DMS 273 (cell line): ENCODE measurements around the gene IPO9.

Experiments used
- DNase-seq: peaks from one replicate; lab custom pipeline; 2025; ENCODE audit not compliant: unreplicated experiment; lab: John Stamatoyannopoulos, UW

The IPO9 gene

DNA sequence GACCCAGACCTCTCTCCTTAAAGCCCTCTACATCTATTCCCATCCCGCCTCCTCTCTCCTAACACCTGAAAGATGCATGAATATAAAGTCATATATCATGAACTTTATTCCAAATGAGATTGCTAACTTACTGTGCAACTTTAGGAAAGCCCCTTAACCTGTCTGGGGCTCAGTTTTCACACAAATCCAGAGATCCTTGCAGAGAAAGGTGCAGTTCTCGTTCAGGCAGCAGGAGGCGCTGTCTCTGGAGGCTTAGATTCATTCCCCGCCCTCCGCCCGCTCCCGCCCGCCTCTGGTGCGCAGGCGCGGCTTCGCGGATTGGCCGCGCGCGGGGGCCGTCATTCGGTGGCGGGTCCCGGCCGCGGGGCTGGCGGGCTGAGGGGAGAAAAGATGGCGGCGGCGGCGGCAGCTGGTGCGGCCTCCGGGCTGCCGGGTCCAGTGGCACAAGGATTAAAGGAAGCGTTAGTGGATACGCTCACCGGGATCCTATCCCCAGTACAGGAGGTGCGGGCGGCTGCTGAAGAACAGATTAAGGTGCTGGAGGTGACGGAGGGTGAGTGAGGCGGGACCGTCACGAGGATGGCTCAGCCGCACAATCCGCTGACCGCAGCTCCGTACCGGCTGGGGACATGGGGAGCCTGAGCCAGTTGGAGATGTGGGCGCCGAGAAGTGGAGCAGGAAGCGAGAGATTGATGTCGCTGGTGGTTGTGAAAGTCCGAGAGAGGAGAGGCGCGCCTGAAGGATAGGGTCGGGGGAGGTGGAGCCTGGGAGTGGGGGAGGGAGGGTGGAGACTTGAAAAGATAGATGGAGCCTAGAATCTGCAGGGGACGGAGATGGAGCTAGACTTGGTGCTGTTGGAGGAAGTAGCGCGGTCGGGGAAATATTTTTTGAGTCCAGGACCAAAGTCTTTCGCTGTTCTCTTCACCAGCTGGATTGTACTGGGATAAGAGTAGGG lies at the start of gene IPO9:
TSS of gene IPO9 (plus strand) at position 338 of the 955 bp plus-strand sequence. CDS start at position 391, 53 bp downstream.
- peak; percentile 99 for DNase-seq

DNA sequence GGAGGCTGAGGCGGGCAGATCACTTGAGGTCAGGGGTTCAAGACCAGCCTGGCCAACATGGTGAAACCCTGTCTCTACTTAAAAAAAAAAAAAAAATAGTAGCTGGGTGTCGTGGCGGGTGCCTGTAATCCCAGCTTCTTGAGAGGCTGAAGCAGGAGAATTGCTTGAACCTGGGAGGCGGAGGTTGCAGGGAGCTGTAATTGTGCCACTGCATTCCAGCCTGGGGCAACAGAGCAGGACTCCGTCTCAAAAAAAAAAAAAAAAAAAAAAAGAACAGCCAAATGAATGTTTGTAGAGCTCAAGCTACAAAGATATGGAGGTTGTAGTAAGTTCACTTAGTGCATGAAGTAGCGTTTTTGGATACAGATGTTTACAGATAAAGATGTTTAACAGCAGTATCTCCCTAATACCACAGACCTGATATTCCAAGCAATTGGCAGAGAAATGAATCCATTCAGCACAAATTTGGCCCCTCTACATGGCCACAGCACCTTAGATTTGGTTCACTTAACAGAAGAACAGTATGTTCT lies 49.5 kb upstream of the IPO9 start:
- no peak for DNase-seq

DNA sequence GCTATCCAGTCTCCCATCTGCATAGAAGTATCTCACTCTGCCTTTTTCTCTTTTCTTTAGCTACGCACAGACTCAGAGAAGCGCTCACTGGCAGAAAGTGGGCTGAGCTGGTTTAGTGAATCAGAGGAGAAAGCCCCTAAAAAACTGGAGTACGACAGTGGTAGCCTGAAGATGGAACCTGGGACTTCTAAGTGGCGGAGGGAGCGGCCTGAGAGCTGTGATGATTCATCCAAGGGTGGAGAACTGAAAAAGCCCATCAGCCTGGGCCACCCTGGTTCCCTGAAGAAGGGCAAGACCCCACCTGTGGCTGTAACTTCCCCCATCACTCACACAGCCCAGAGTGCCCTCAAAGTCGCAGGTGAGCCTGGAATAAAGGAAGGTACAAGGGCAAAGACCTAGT lies 48.0 kb upstream of the IPO9 start:
- no peak for DNase-seq

DNA sequence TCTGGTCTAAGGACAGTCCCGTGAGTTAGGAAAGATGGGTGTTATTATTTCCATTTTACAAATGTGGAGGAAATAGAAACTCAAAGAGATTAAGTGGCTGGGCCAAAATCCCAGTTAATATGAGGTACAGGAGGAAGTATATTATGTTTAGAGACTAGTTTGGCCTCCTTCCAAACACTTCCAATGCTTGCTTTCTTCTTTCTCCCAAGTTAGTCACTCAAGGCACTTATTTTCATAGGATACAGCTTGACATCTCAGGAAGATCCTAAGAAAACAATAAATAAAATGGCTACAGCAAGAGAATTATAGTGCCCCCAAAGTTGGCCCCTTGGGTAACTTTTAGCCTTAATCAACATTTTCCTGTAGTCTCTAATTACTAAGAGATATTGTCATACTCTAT lies 47.5 kb upstream of the IPO9 start:
- no peak for DNase-seq

DNA sequence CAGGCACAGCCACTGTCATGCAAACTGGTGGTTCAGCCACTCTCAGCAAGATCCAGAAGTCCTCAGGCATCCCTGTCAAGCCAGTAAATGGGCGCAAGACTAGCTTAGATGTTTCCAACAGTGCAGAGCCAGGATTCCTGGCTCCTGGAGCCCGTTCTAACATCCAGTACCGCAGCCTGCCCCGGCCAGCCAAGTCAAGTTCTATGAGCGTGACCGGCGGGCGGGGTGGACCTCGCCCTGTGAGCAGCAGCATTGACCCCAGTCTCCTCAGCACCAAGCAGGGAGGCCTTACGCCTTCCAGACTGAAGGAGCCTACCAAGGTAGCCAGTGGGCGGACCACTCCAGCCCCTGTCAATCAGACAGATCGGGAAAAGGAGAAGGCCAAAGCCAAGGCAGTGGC lies 46.6 kb upstream of the IPO9 start:
- no peak for DNase-seq

DNA sequence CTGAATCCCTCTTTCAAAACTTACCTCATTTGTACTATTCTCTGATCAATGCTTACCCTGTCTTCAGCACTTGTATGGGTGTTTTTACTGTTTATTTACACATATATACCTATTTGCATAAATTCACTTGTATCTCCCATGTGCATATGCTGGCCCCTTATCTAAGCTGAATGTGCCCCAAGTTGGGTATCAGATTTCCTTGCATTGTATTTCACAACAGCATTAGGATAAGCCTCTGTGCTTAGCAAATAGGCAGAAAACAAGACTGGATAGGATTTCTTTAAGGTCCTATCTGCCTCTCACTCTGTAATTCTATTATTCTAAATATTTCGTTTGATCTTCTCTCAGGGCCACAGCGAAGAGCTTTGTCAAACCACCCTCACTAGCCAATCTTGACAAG lies 45.9 kb upstream of the IPO9 start:
- DNase-seq = peak; percentile 25

DNA sequence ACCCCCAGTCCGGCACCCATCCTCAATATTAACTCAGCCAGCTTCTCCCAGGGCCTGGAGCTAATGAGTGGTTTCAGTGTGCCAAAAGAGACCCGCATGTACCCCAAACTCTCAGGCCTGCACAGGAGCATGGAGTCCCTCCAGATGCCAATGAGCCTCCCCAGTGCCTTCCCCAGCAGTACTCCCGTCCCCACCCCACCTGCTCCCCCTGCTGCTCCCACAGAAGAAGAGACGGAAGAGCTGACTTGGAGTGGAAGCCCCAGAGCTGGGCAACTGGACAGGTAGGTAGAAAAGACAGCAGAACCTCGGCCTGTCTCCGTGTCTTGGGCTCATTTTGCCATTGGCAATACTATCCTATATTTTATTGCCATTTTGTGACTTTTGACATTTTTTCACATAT lies 45.4 kb upstream of the IPO9 start:
- DNase-seq = peak; percentile 56

DNA sequence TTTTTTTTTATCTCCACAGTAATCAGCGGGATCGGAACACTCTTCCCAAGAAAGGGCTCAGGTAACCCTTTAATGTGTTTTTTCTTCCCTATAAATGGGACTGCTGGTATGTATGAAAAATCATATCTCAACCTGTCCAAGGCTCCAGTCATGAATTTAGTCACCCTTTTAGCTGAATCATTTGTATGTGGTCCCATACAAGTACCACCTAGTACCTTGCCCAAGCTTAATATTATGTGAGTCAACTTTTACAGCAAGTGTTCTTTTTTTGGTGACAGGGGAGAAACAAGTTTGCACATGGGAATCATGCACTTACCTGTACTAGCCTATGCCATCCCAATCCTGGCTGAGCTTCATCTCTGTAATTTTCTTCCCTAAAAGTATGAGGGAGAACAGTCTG lies 43.7 kb upstream of the IPO9 start:
- DNase-seq = no peak

DNA sequence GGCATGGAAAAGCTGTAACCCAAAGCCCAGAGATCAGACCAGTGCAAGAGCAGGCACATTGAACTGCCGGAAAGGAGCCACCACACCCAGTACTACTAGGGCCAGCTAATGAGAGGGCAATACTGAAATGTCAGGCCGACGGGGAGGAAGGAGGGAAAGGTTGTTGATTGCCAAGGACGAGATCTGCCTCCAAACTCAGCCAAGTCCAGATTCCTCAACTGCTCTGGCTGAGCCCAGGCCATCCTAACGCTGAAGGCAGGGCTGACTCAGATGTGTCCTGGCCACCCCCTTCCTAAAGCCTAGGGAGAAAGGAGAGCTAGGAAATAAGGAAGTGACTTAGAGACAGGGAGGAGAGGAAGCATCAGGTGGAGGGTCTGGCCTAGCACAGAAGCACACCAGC lies 42.1 kb upstream of the IPO9 start:
- DNase-seq = no peak

DNA sequence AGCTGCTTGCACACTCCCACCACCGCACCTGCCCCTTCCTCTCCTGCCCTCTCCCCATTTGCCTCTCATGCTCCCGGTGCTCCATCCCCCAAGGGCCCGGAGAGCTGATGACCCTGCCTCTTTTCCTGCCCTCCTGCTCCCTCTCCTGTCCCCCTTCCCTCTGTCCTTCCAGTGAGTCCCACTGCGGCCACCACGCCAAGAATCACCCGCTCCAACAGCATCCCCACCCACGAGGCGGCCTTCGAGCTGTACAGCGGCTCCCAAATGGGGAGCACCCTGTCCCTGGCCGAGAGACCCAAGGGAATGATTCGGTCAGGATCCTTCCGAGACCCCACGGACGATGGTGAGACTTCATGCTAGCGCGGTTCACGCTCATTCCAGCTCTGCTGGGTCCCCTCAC lies 40.7 kb upstream of the IPO9 start:
- no peak for DNase-seq

DNA sequence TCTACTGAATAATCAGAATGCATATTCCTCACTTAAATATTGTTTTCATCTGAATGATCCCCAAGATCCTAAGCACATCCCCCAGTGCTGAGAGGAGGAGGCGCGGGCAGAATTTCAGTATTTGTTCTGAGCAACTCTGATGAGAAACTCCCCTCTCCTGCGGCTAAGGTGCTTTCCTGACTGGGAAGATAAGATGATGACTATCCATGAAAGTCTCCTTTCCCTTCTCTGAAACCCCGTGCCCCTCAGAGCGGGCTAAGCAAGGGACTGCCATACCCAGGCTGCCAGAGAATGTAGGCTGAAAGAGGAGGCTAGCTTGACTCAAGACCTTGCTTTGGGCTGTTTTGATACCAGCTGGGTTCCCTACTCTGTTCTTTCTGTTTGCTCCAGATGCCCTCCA lies 39.7 kb upstream of the IPO9 start:
- DNase-seq = no peak

DNA sequence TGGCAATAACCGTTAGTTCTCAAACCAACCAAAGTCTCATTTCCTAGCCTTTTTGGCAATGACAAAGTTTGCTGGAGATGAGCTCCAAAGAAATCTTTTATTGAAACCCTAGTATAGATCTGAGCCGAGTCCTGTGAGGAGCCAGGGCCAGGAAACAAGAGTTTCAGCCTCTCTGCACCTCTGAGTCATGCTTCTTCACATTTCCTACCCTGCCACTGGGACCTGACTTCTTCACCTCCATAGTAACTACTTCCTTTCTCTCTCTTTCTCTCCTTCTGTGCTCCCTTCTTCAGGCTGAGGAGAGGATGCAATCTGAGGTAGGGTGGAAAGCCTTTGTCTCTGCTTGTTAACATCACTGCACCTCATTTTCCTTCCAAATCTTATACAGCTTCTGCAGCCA lies 38.7 kb upstream of the IPO9 start:
- DNase-seq = no peak

DNA sequence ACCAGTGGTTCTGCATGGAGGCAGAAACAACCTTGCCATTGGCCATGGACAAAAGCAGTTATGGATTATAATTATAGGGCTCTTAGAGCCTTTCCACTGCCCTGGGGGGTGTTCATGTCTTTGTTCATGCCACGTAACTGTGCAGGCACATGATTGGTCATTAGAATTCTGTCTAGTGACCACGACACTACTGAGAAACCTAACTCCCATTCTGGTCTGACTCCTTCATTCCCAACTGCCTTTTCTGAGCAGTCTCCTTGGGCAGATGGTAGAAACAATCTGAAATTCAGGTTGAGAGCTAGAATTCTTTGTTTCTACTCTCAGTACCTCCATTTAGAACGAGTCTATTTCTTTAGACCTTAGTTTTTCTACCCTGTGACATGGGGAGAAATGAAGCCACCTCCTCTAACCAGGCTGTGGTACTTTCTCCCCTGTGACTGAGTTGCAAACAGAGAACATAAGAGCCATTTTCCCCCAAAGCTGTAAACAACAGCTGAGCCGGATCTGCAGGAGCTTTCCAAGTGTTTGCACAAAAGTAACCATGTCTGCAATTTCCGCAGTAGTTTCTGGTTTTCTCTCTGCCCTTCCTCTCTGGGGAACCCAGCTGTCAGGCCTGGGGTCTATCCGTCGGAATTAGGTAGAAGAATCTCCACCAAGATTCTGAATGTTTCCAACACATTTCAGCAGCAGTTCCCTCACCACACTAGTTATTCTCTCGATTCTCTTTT lies 37.7 kb upstream of the IPO9 start:
- DNase-seq = peak; percentile 73

DNA sequence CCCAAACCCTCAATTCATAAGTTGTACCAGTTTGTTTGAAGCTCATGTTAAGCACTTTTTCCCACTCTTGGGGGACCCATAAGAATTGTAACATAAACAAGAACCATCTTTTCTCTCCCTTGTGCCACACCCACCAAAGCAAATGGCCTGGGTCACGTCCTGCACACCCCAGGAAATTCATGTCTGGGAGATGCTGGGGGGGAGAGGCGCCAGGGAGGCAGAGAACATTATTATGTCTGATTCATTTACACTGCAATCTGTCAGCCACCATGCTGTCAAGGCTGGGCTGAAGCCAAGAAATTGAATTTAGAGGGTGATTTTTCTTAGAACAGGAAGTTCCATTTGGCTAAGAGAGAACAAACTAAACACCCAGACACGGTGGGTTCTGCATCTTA lies 37.2 kb upstream of the IPO9 start:
- DNase-seq = peak; percentile 94

DNA sequence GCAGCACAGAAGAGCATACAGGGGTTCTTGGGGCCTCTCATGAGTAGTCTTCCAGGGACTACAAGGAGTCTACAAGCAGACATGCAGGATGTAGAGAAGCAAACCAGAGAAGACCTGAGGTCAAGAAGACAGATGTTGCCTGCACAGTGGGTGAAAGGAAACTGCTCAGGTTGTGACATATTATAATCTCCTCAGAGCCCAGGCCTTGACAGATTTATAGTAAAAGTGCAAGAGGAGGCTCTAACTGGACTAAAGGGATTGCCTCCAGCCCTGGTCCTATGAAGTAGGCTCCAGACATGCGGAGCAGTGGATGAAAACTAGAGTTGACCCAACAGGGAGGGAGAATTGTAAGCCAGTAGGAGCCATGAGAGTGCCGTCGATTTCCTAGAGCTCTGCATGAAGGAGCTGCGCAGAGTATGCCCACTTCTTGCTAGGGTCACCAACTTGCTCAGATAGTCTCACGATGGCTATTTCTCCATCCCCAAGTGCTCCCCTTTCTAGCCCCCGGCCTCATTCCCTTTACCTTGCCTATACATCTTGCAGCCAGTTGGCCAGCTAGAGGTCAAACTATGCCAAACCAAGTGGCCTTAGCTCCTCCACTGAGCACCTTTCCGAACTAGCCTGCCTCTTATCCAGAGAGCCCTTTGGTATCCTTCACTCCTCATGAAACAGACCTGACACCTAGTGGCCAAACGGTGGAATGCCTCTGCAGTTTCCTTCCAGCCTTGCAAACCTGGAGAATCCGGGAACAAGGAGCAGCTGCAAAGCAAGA lies 36.2 kb upstream of the IPO9 start:
- peak; percentile 94 for DNase-seq

DNA sequence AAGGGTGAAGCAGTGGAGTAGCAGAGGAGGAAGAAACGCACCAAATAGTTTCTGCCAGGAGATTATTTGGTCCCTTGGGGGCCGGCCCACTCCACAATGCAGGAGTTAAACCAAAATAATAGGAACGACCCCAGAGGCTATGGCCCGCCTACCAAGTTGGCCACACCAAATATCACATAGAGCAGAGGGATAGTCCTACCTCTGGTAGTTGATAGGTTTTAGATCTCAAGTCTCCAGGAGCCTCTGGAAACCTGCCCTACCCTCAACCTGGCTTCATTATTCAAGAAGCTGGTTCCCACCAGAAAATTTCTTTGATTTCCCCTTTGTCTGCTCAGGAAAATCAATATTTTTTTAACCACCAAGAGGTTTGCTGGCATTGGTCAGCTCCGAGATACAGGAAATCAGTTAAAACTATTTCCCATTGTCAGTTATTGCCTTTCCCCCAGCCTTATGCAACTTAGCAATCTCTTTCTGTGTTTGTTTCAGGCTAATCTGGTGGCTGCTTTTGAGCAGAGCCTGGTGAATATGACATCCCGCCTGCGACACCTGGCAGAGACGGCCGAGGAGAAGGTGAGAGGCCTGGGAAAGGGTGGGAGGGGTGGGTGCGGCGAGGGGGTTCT lies 35.5 kb upstream of the IPO9 start:
- no peak for DNase-seq

DNA sequence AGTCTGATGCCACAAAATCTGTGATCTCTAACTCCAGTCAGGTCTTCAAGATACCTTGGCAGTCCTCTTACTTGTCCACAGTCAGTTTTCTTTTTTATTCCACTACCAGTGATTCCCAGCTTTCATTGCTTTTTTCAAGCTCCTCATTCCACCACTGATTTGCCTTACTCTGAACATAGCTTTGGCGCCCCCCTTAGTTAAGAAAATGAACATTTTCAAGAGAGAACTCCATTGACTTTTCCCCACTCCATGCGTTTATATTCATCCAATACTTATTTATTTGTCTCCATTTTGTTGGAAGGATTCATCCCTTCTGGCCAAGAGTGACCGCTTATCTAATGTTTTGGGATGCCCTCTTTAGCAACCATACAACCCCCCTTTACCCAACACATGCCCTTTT lies 33.9 kb upstream of the IPO9 start:
- DNase-seq = peak; percentile 63

DNA sequence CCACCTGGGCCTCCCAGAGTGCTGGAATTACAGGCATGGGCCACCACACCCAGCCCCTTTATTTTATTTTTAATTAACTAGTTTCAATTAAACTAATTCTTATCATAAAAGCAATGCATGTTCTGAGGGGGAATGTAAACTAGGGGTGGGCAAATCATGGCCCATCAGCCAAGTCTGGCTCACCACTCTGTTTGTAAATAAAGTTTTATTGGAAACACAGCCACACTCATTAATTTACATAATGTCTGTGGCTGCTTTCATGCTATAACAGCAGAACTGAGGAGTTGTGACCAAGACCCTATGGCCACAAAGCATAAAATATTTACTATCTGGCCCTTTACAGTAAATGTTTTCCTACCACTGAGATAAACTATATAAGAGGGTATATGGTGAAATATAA lies 28.7 kb upstream of the IPO9 start:
- no peak for DNase-seq

DNA sequence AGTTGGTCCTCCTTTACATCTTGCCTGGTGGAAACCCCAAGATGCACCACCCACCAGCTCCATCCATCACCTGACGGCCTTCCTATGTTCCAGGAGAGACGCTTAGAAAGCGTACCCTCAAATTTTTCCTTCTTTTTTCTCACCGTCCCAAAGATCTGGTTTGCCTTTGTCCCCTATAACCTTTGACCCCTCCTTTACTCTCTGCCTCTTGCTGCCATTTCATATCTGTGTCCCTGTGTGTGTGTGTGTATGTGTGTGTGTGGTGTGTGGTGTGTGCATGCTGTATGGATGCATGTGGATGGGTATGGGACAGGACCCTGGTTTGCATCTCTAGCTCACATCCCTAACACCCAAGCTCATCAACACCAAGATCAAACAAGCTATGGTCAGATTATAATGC lies 22.2 kb upstream of the IPO9 start:
- no peak for DNase-seq

DNA sequence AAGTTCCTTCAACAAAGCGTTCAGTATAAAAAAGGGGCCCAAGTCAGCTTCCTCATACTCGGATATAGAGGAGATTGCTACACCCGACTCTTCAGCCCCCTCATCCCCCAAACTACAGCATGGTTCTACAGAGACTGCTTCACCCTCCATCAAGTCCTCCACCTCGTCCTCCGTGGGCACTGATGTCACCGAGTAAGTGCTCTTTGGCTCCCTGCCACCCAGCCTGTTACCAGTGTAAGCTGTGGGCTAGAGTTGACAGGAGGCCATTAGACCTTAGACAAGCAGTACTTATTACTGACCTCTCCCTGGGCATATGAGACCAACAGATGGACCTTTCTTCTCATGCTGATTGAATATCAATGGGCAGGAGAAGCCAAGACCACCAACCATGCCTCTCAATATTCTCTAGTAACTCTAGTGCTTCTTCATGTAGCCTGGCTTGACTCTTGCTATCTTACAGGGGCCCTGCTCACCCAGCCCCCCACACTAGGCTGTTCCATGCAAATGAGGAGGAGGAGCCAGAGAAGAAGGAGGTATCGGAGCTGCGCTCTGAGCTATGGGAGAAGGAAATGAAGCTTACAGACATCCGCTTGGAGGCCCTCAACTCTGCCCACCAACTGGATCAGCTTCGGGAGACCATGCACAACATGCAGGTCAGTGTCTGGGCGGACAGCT lies 20.9 kb upstream of the IPO9 start:
- DNase-seq = no peak
